Measurements from ENCODE around the gene STX16. TPM values are rescaled to one million over a fixed set of nuclear protein-coding genes. Genes with fewer than 3 reads are reported as not detected.

Gene STX16
- 67.8 TPM for total RNA-seq
- long read RNA-seq, full-length matches to known transcripts: 10 of 19 reads
- long read RNA-seq, partial matches to known transcripts: 6 of 19 reads
- long read RNA-seq, other reads (novel, unspliced or antisense): 3 of 19 reads

DNA sequence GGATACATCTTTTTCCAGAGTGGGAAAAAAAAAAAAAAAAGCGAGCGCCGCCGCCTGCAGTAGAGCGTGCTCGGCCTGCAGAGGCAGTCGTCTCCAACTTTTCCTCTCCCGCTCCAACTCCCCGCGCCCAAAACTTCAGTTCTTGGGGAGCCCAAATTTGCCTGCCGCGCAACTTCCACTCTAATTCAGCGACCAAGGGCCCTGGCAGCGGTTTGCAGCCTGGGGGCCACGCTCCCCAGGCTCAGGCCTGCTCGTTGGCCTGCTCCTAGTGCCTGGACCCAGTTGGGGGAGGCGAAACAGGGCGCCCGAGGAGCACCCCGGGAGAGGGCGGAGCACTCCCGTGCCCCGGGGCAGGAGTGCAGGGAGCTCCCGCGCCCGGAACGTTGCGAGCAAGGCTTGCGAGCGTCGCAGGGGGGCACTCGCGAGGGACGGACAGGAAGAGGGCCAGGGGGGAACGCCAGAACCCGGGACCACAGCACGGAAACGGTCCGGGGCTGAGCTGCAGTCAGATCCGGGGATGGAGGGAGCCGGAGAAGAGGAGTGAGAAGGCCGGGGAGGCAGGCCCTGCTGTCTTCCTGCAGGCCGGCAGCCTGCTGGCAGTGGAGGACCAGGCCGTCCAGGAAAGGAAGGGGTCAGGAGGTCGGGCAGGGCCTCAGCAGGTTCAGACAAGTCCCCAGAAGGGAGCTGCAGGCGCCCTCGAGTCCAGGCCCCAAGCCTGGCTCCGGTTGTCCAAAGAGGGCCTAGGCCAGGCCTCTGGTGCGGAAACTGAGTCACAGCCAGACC lies at the start of gene STX16:
Gene STX16 (plus strand): TSS at position 508 of the 783 bp plus-strand sequence. CDS start 724 bp downstream, outside the sequence.
- Histone ChIP-seq H3K4me3 (peak within 1 kb of the TSS; percentile 100), H3K27ac (peak within 1 kb of the TSS; percentile 95), H3K27me3 (ENCODE audit: low read depth) (no peaks in the 10 kb centered on the region), H3K9me3 (no peaks in the 10 kb centered on the region), H3K36me3 (no peaks in the 10 kb centered on the region), H3K4me1 (peaks cover 27% of the 10 kb centered on the region)
- TF ChIP-seq CTCF (IDR thresholded peaks at IDR 0.05): peak; percentile 62
- DNase-seq (peak; percentile 93), ATAC-seq (peak; percentile 96 to 98)
- intact Hi-C loops (cut with DNase I): no loop called here

DNA sequence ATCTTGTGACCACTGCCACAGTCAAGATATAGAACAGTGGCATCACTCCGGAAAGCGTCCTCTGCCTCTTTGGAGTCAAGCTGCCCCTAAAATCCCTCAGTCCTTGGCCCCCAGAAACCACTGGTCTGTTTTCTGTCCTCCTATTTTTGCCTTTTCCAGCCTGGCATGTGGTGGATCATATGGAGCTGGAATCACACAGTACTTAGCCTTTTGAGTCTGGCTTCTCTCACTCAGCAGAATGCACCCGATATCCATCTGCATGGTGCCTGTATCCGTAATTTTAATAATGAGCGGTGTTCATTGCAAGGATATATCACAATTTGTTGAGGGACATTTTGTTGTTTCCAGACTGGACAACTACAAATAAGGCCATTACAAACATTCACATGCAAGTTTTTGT lies 49.0 kb upstream of the STX16 start:
- ATAC-seq: no peak
- Histone ChIP-seq H3K4me3 (no peak overlapping the region), H3K27me3 (ENCODE audit: low read depth) (peaks cover 6% of the 10 kb centered on the region), H3K9me3 (no peaks in the 10 kb centered on the region), H3K36me3 (no peaks in the 10 kb centered on the region), H3K27ac (no peak overlapping the region), H3K4me1 (no peaks in the 10 kb centered on the region)
- TF ChIP-seq CTCF (IDR thresholded peaks at IDR 0.05): no peak
- DNase-seq: no peak
- intact Hi-C loops (cut with DNase I): no loop called here

DNA sequence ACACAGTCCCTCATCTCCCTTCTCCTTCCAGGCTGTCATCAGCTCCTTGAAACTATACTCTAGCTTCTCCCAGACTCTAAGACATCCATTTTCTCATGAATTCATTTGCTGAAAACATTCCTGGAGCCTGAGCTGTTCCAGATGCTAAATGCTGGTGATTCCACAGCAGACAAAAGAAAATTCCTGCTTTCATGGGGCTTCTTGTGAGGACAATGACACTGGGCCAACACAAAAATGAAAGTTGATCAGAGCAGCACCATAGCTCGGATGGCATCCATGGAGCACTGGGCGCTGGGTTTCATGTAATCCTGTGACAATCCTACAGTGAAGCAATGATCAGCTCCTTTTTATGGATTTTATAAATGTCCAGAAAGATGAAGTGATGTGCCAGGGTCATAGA lies 47.4 kb upstream of the STX16 start:
- ATAC-seq (no peak), DNase-seq (no peak)
- intact Hi-C loops (cut with DNase I): no loop called here
- no peaks in the 10 kb centered on the region for H3K36me3 ChIP-seq
- no peak for TF ChIP-seq CTCF (IDR thresholded peaks at IDR 0.05)
- H3K4me3 ChIP-seq: no peak overlapping the region
- no peak overlapping the region for H3K27ac ChIP-seq
- no peaks in the 10 kb centered on the region for H3K9me3 ChIP-seq
- H3K4me1 ChIP-seq: no peaks in the 10 kb centered on the region
- peaks cover 11% of the 10 kb centered on the region for H3K27me3 ChIP-seq (ENCODE audit: low read depth)

GRCh38 chr20:58604128-58604881 lies 46.8 kb upstream of the STX16 start:
- Histone ChIP-seq H3K36me3 (no peaks in the 10 kb centered on the region), H3K27me3 (ENCODE audit: low read depth) (peaks cover 11% of the 10 kb centered on the region), H3K27ac (no peak overlapping the region), H3K9me3 (no peaks in the 10 kb centered on the region), H3K4me3 (no peak overlapping the region), H3K4me1 (no peaks in the 10 kb centered on the region)
- TF ChIP-seq CTCF (IDR thresholded peaks at IDR 0.05): no peak
- DNase-seq (no peak), ATAC-seq (no peak)
- intact Hi-C loops (cut with DNase I): no loop called here

- no peak for TF ChIP-seq CTCF (IDR thresholded peaks at IDR 0.05)
- Histone ChIP-seq H3K4me1 (no peaks in the 10 kb centered on the region), H3K9me3 (no peaks in the 10 kb centered on the region), H3K4me3 (no peak overlapping the region), H3K27me3 (ENCODE audit: low read depth) (peaks cover 11% of the 10 kb centered on the region), H3K36me3 (no peaks in the 10 kb centered on the region), H3K27ac (no peak overlapping the region)
- no peak for ATAC-seq
- no peak for DNase-seq
- intact Hi-C loops (cut with DNase I): no loop called here
Measured at GRCh38 chr20:58605292-58606065, 45.6 kb upstream of the STX16 start.

Data from lower lobe of right lung (tissue), 2 donors.